Liver (tissue), 9 donors: ENCODE measurements around the gene AQP6. TPM values are rescaled to one million over a fixed set of nuclear protein-coding genes. Genes with fewer than 3 reads are reported as not detected.

Source experiments
- DNase-seq: peaks from one replicate; pipeline ENCODE4 v3.0.0-alpha.2; 2017; ENCODE audit warnings: low spot score
- H3K27ac ChIP-seq, 2 donors: one replicate each; pipeline ENCODE4 v1.7.0; 2013; ENCODE audit warnings: inconsistent platforms in 2 of 2, low read length in 2 of 2, control low read depth in 1 of 2, low read depth in 1 of 2, mild to moderate bottlenecking in 1 of 2
- H3K27me3 ChIP-seq, 4 donors: one replicate each; pipeline versions ENCODE4 v1.6.1 to v1.7.0; 2013; ENCODE audit warnings: low read length in 3 of 4, inconsistent platforms in 1 of 4, mild to moderate bottlenecking in 1 of 4, moderate library complexity in 1 of 4; ENCODE audit not compliant: control insufficient read depth in 4 of 4, insufficient read depth in 4 of 4
- H3K36me3 ChIP-seq, 4 donors: one replicate each; pipeline versions ENCODE4 v1.6.1 to v1.7.0; 2013; ENCODE audit warnings: low read length in 3 of 4, mild to moderate bottlenecking in 3 of 4, low read depth in 1 of 4, moderate library complexity in 1 of 4; ENCODE audit not compliant: control insufficient read depth in 4 of 4, insufficient read depth in 3 of 4
- H3K4me1 ChIP-seq, 4 donors: one replicate each; pipeline versions ENCODE4 v1.6.1 to v1.7.0; 2013; ENCODE audit warnings: low read length in 3 of 4, mild to moderate bottlenecking in 3 of 4, moderate library complexity in 1 of 4; ENCODE audit not compliant: control insufficient read depth in 4 of 4, insufficient read depth in 4 of 4
- H3K4me3 ChIP-seq, 3 donors: one replicate each; pipeline versions ENCODE4 v1.6.1 to v1.7.0; 2013; ENCODE audit warnings: low read length in 3 of 3, control low read depth in 1 of 3, low read depth in 1 of 3, mild to moderate bottlenecking in 1 of 3
- H3K9ac ChIP-seq, 2 donors: one replicate each; pipeline ENCODE4 v1.7.0; 2013; ENCODE audit warnings: low read length in 2 of 2, mild to moderate bottlenecking in 2 of 2, moderate library complexity in 2 of 2, control low read depth in 1 of 2, low read depth in 1 of 2
- H3K9me3 ChIP-seq, 4 donors: one replicate each; pipeline versions ENCODE4 v1.6.1 to v1.7.0; 2013; ENCODE audit warnings: low read length in 3 of 4; ENCODE audit not compliant: control insufficient read depth in 4 of 4
- ATF3 ChIP-seq: IDR thresholded peaks from 2 replicates; pipeline ENCODE4 v1.6.1; 2016; ENCODE audit warnings: antibody characterized with exemption
- CTCF ChIP-seq: fragments of 150-350 bp; IDR thresholded peaks from 2 replicates; pipeline ENCODE4 v1.5.1; 2017; ENCODE audit warnings: improper control_type of control experiment, low read depth, low read length; ENCODE audit not compliant: missing input control
- EGR1 ChIP-seq, 2 donors: IDR thresholded peaks; 2 replicates each; pipeline ENCODE4 v1.6.1; 2016 to 2018; ENCODE audit warnings: antibody characterized with exemption in 2 of 2, low read depth in 2 of 2
- FOXA1 ChIP-seq: IDR thresholded peaks from 2 replicates; pipeline ENCODE4 v1.6.1; 2016; ENCODE audit warnings: antibody characterized with exemption
- FOXA2 ChIP-seq: IDR thresholded peaks from 2 replicates; pipeline ENCODE4 v1.6.1; 2016; ENCODE audit warnings: antibody characterized with exemption
- GABPA ChIP-seq, 2 donors: IDR thresholded peaks in 1 of 2; conservative IDR thresholded peaks in 1 of 2; 2 replicates each; pipeline ENCODE4 v1.6.1; 2016; ENCODE audit warnings: antibody characterized with exemption in 2 of 2, mild to moderate bottlenecking in 1 of 2, moderate library complexity in 1 of 2
- HNF4A ChIP-seq, 2 donors: conservative IDR thresholded peaks; 2 replicates each; pipeline ENCODE4 v1.6.1; 2016; ENCODE audit warnings: antibody characterized with exemption in 2 of 2, mild to moderate bottlenecking in 2 of 2
- HNF4G ChIP-seq: IDR thresholded peaks from 2 replicates; pipeline ENCODE4 v1.6.1; 2016; ENCODE audit warnings: antibody characterized with exemption
- JUND ChIP-seq, 2 donors: IDR thresholded peaks; 2 replicates each; pipeline ENCODE4 v1.6.1; 2016; ENCODE audit warnings: antibody characterized with exemption in 2 of 2
- MAX ChIP-seq: IDR thresholded peaks from 2 replicates; pipeline ENCODE4 v1.6.1; 2016; ENCODE audit warnings: antibody characterized with exemption
- NR2F2 ChIP-seq: IDR thresholded peaks from 2 replicates; pipeline ENCODE4 v1.6.1; 2016; ENCODE audit warnings: antibody characterized with exemption
- RAD21 ChIP-seq, 2 donors: IDR thresholded peaks; 2 replicates each; pipeline ENCODE4 v1.6.1; 2016; ENCODE audit warnings: antibody characterized with exemption in 2 of 2, mild to moderate bottlenecking in 2 of 2
- REST ChIP-seq: IDR thresholded peaks from 2 replicates; pipeline ENCODE4 v1.6.1; 2016; ENCODE audit warnings: antibody characterized with exemption, mild to moderate bottlenecking
- RXRA ChIP-seq, 2 donors: IDR thresholded peaks; 2 replicates each; pipeline ENCODE4 v1.6.1; 2017 to 2018; ENCODE audit warnings: antibody characterized with exemption in 2 of 2, mild to moderate bottlenecking in 1 of 2
- SP1 ChIP-seq: IDR thresholded peaks from 2 replicates; pipeline ENCODE4 v1.6.1; 2018; ENCODE audit warnings: antibody characterized with exemption, mild to moderate bottlenecking
- TAF1 ChIP-seq: conservative IDR thresholded peaks from 2 replicates; pipeline ENCODE4 v1.6.1; 2016; ENCODE audit warnings: antibody characterized with exemption, mild to moderate bottlenecking
- YY1 ChIP-seq: IDR thresholded peaks from 2 replicates; pipeline ENCODE4 v1.6.1; 2016; ENCODE audit warnings: antibody characterized with exemption, mild to moderate bottlenecking
- ZBTB33 ChIP-seq: IDR thresholded peaks from 2 replicates; pipeline ENCODE4 v1.6.1; 2016; ENCODE audit warnings: antibody characterized with exemption
- WGBS: extraction: QIAGEN DNeasy Blood & Tissue Kit; methylation state at CpG from one replicate; pipeline ENCODE4 v1.1.7; 2013; 5-methylcytosine and 5-hydroxymethylcytosine counted together
- polyA plus RNA-seq, 2 donors: library from polyadenylated mRNA; stranded (reverse) in 1 of 2; unstranded in 1 of 2; fragments of 200-250 nt in 1 of 2; fragments of >200 nt in 1 of 2; fragmentation: Nextera tagmentation in 1 of 2; extraction: Ambion mirVana in 1 of 2; gene quantifications; one replicate each; pipeline versions ENCODE4 v1.2.1 to v1.2.3, GENCODE V29; 2013 to 2015
- total RNA-seq, 2 donors: library from RNA; depleted of rRNA; stranded (reverse); fragments of >200 nt; gene quantifications; one replicate each; pipeline ENCODE4 v1.2.3, GENCODE V29; 2014
- donor health status: healthy.
- donor health status: healthy.
- donor health status: healthy.
- donor health status: healthy.
- donor health status: healthy.

The AQP6 gene
- total and polyA plus RNA-seq, 4 donors, result 0.05 to 0.11 TPM; not detected in 2

- H3K4me3 ChIP-seq, result no peak overlapping the region
- H3K4me1 ChIP-seq, result peaks cover 0 to 6% (median 4%) of the 10 kb centered on the region in 4 donors
- H3K27me3 ChIP-seq, result peaks cover 0 to 2% (median 0%) of the 10 kb centered on the region in 4 donors
- no peak overlapping the region for H3K9ac ChIP-seq
- WGBS, result 27% methylated on average over 1 of the region's 1 CpG
- no peaks in the 10 kb centered on the region for H3K36me3 ChIP-seq
- TF ChIP-seq RAD21 (IDR thresholded peaks at IDR 0.05), result no peak
- H3K9me3 ChIP-seq, result no peaks in the 10 kb centered on the region
- no peak for DNase-seq
- H3K27ac ChIP-seq, result no peak overlapping the region
Observed at GRCh38 chr12:49952391-49953055, 20.2 kb upstream of the AQP6 start.

GRCh38 chr12:49953151-49953550, 19.6 kb upstream of the AQP6 start:
- no peaks in the 10 kb centered on the region for H3K36me3 ChIP-seq
- no peak overlapping the region for H3K9ac ChIP-seq
- WGBS, result 92% methylated on average over 4 of the region's 4 CpGs
- H3K9me3 ChIP-seq, result no peaks in the 10 kb centered on the region
- H3K27ac ChIP-seq, result no peak overlapping the region
- H3K4me1 ChIP-seq, result peaks cover 0 to 6% (median 4%) of the 10 kb centered on the region in 4 donors
- H3K4me3 ChIP-seq, result no peak overlapping the region
- no peak for DNase-seq
- peaks cover 0 to 2% (median 0%) of the 10 kb centered on the region in 4 donors for H3K27me3 ChIP-seq
- TF ChIP-seq FOXA1, result no peak
- no peak for TF ChIP-seq RXRA (IDR thresholded peaks at IDR 0.05)
- TF ChIP-seq CTCF, result no peak
- no peak for TF ChIP-seq GABPA (IDR thresholded peaks at IDR 0.05 in 1 of 2, conservative IDR thresholded peaks at IDR 0.05 in 1 of 2)
- no peak for TF ChIP-seq ZBTB33
- no peak for TF ChIP-seq RAD21 (IDR thresholded peaks at IDR 0.05)
- no peak for TF ChIP-seq JUND (IDR thresholded peaks at IDR 0.05)
- TF ChIP-seq HNF4A (conservative IDR thresholded peaks at IDR 0.05), result no peak
- no peak for TF ChIP-seq REST
- TF ChIP-seq ATF3, result no peak
- no peak for TF ChIP-seq MAX
- no peak for TF ChIP-seq NR2F2
- TF ChIP-seq FOXA2, result no peak
- TF ChIP-seq TAF1, result no peak
- TF ChIP-seq EGR1 (IDR thresholded peaks at IDR 0.05; ENCODE audit: low read depth in 2 of 2), result no peak
- no peak for TF ChIP-seq HNF4G
- no peak for TF ChIP-seq YY1
- TF ChIP-seq SP1, result no peak
